Esophagus squamous epithelium (tissue), 5 donors: ENCODE measurements around the gene ANTKMT. TPM values are rescaled to one million over a fixed set of nuclear protein-coding genes. Genes with fewer than 3 reads are reported as not detected.

ENCODE experiments used
- DNase-seq: peaks from one replicate; lab custom pipeline; 2025; lab: John Stamatoyannopoulos, UW
- H3K27ac ChIP-seq, 4 donors: fragments of 200-600 bp; sonication (generic); one replicate each; pipeline ENCODE4 v1.5.1; 2016 to 2019; ENCODE audit warnings: mild to moderate bottlenecking in 1 of 4
- H3K27me3 ChIP-seq, 4 donors: fragments of 200-600 bp; sonication (generic); 1 replicate in 3 of 4; 2 replicates in 1 of 4; pipeline versions ENCODE4 v1.5.1 to v1.6.0; 2017 to 2021; ENCODE audit warnings: antibody characterized with exemption in 1 of 4
- H3K36me3 ChIP-seq, 3 donors: fragments of 200-600 bp; sonication (generic); one replicate each; pipeline ENCODE4 v1.5.1; 2016 to 2019
- H3K4me1 ChIP-seq, 3 donors: fragments of 200-600 bp; sonication (generic); one replicate each; pipeline ENCODE4 v1.5.1; 2017 to 2019
- H3K4me3 ChIP-seq, 4 donors: fragments of 200-600 bp; sonication (generic); 1 replicate in 3 of 4; 2 replicates in 1 of 4; pipeline ENCODE4 v1.5.1; 2016 to 2019; ENCODE audit warnings: mild to moderate bottlenecking in 2 of 4, moderate library complexity in 1 of 4
- H3K9me3 ChIP-seq, 3 donors: fragments of 200-600 bp; sonication (generic); one replicate each; pipeline ENCODE4 v1.5.1; 2016 to 2019
- POLR2A ChIP-seq, 4 donors: fragments of 450-650 bp; IDR thresholded peaks; one replicate each; pipeline ENCODE4 v1.6.1; 2017; ENCODE audit warnings: antibody characterized with exemption in 4 of 4, mild to moderate bottlenecking in 4 of 4, moderate library complexity in 3 of 4
- WGBS, 2 donors: methylation state at CpG; one replicate each; pipeline ENCODE4 v1.1.5; 2018; 5-methylcytosine and 5-hydroxymethylcytosine counted together
- intact Hi-C: fragments of 100-400 bp; cut with DNase I; formaldehyde crosslinking; loops from one replicate; pipeline ENCODE4 v1.15.0; 2022
- total RNA-seq, 4 donors: library from RNA; depleted of rRNA; stranded (reverse); fragments of >200 nt; gene quantifications; one replicate each; pipeline ENCODE4 v1.1.0, GENCODE V29; 2016
- TF ChIP-seq, protein P1 (sequence below), 6 experiments: fragments of 450-650 bp in 4 of 6; fragments of 200-600 bp in 2 of 6; sonication (generic) in 2 of 6; IDR thresholded peaks; one replicate each; pipeline ENCODE4 v1.5.1; 2016 to 2019; ENCODE audit warnings: antibody characterized with exemption in 6 of 6, mild to moderate bottlenecking in 4 of 6, moderate library complexity in 4 of 6
- donor health status: DM: yes; HTN: yes; CAD: no.

Gene ANTKMT
- total RNA-seq, 4 donors from 2014 or later, result 11.6 to 29.1 (median 24.2) TPM

DNA sequence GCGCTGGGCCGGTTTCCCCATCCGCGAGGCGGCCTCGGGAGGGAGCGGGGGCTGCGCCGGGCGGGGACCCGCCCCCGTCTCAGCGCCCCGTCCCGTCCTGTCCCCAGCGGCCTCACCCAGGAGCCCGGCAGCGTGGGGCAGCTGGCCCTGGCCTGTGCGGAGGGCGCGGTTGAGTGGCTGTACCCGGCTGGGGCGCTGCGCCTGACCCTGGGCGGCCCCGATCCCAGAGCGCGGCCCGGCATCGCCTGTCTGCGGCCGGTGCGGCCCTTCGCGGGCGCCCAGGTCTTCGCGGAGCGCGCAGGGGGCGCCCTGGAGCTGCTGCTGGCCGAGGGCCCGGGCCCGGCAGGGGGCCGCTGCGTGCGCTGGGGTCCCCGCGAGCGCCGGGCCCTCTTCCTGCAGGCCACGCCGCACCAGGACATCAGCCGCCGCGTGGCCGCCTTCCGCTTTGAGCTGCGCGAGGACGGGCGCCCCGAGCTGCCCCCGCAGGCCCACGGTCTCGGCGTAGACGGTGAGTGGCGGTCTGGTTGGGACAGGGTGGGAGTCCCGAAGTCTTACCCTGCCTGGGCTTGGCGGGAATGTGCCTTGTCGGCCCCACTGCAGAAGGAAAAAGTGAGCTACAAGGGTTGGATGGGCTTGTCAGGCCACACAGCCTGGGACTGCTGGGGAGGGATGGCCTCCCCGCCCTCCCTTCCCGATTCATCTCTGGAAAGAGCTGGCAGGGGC is 5.3 kb upstream of the ANTKMT start:
- no peaks in the 10 kb centered on the region for H3K36me3 ChIP-seq
- H3K27ac ChIP-seq, result peak overlapping the region in 2 of 4 donors; percentile 36 to 61
- no peaks in the 10 kb centered on the region for H3K9me3 ChIP-seq
- TF ChIP-seq POLR2A (IDR thresholded peaks at IDR 0.05), result no peak
- TF ChIP-seq, protein P1, sequence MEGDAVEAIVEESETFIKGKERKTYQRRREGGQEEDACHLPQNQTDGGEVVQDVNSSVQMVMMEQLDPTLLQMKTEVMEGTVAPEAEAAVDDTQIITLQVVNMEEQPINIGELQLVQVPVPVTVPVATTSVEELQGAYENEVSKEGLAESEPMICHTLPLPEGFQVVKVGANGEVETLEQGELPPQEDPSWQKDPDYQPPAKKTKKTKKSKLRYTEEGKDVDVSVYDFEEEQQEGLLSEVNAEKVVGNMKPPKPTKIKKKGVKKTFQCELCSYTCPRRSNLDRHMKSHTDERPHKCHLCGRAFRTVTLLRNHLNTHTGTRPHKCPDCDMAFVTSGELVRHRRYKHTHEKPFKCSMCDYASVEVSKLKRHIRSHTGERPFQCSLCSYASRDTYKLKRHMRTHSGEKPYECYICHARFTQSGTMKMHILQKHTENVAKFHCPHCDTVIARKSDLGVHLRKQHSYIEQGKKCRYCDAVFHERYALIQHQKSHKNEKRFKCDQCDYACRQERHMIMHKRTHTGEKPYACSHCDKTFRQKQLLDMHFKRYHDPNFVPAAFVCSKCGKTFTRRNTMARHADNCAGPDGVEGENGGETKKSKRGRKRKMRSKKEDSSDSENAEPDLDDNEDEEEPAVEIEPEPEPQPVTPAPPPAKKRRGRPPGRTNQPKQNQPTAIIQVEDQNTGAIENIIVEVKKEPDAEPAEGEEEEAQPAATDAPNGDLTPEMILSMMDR (IDR thresholded peaks at IDR 0.05), result no peak
- intact Hi-C loops, result no loop called here
- H3K4me1 ChIP-seq, result peaks cover 31 to 77% (median 32%) of the 10 kb centered on the region in 3 donors
- 0% methylated on average over 2 of the region's 74 CpGs; no CpG with 5 or more reads in 1 of the 2 donors for whole genome bisulfite sequencing, 2 donors
- peak overlapping the region; percentile 52 to 87 (median 62) for H3K4me3 ChIP-seq
- peaks cover 6 to 59% (median 11%) of the 10 kb centered on the region in 4 donors for H3K27me3 ChIP-seq
- DNase-seq, result no peak

DNA sequence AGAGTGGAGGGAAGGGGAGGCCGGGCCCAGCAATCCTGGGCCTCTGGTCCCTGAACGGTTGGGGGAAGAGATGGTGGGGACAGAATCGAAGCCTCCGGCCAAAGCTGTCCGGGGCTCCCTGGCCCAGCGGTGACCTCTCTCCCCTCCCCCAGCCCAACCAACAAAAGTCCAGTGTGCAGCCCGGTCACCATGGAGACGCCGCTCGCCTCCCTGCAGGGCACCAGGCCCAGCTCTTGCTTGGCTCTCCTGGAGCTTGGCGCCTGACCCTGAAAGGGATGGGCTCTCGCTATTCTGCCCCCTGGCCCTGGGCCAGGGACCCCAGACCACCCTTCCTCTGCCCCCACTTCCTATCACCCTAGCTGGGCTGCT is 4.8 kb upstream of the ANTKMT start:
- Histone ChIP-seq H3K27ac (peak overlapping the region in 1 of 4 donors; percentile 61), H3K9me3 (no peaks in the 10 kb centered on the region), H3K36me3 (no peaks in the 10 kb centered on the region), H3K4me3 (peak overlapping the region in 3 of 4 donors; percentile 52 to 87 (median 70)), H3K4me1 (peaks cover 32 to 75% (median 32%) of the 10 kb centered on the region in 3 donors), H3K27me3 (peaks cover 3 to 53% (median 7%) of the 10 kb centered on the region in 4 donors)
- TF ChIP-seq, protein P1 (IDR thresholded peaks at IDR 0.05), result no peak
- no peak for TF ChIP-seq POLR2A (IDR thresholded peaks at IDR 0.05)
- intact Hi-C loops, result no loop called here
- DNase-seq, result no peak
- WGBS, 2 donors, result 26% methylated on average over 10 of the region's 12 CpGs; no CpG with 5 or more reads in 1 of the 2 donors

DNA sequence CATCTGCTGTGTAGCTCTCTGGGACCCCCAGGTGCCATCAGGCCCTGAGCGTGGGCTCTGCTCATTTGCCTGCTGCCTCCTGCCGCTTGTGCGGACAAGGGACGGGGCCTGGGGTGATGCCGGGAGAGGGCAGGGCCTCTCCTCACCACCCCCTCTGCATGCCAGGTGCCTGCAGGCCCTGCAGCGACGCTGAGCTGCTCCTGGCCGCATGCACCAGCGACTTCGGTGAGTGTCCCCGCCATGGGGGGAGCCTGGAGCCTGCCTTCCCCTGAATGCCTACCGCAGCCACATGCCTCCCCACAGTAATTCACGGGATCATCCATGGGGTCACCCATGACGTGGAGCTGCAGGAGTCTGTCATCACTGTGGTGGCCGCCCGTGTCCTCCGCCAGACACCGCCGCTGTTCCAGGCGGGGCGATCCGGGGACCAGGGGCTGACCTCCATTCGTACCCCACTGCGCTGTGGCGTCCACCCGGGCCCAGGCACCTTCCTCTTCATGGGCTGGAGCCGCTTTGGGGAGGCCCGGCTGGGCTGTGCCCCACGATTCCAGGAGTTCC is 4.1 kb upstream of the ANTKMT start:
- Histone ChIP-seq H3K4me3 (no peak overlapping the region), H3K36me3 (no peaks in the 10 kb centered on the region), H3K27ac (no peak overlapping the region), H3K9me3 (no peaks in the 10 kb centered on the region), H3K4me1 (peaks cover 32 to 75% (median 37%) of the 10 kb centered on the region in 3 donors), H3K27me3 (peaks cover 0 to 47% (median 6%) of the 10 kb centered on the region in 4 donors)
- DNase-seq, result no peak
- 94% methylated on average over 14 of the region's 29 CpGs; no CpG with 5 or more reads in 1 of the 2 donors for WGBS, 2 donors
- TF ChIP-seq POLR2A (IDR thresholded peaks at IDR 0.05), result no peak
- TF ChIP-seq, protein P1 (IDR thresholded peaks at IDR 0.05), result no peak
- intact Hi-C loops, result no loop called here

DNA sequence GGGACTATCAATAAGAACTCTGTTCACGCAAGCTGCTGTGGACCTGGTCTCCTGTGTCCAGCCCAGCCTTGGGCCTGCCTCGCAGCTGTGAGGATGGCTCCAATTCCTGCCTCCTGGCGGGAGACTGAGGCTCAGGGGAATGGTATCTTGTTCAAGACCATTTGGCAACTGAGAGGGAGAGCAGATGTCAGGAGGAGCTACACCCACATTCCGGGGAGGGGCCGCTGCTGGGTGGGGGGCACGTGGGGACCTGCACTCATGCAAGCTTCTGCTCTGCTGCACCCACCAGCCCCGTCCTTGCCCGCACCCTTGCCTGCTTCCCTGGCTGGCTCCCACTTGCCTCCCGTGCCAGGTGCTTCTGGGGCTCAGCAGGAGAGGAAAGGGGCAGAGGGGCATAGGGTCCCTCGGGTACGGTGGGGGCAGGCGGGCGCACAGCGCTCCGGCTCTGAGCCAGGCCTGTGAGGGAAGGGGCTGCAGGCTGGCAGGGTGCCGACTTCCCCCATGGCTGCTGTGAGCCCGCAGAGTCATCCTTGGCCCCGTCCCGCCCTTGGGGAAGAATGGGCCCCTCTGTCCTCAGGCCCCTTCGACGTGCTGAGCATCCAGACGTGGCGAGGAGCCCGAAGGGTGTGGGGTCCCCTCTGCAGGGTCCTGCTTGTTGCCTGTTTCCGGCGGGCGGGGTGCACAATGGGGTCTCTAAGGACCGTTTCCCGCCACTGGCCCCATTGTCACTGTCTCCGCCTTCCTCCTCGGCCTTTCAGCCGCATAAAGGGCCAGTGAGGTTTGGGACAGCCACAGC is 3.3 kb upstream of the ANTKMT start:
- WGBS, 2 donors, result 74% methylated on average over 14 of the region's 32 CpGs; no CpG with 5 or more reads in 1 of the 2 donors
- H3K4me3 ChIP-seq, result no peak overlapping the region
- H3K27ac ChIP-seq, result no peak overlapping the region
- no peaks in the 10 kb centered on the region for H3K36me3 ChIP-seq
- no peak for TF ChIP-seq POLR2A (IDR thresholded peaks at IDR 0.05)
- TF ChIP-seq, protein P1 (IDR thresholded peaks at IDR 0.05), result no peak
- H3K4me1 ChIP-seq, result peaks cover 34 to 75% (median 40%) of the 10 kb centered on the region in 3 donors
- DNase-seq, result no peak
- H3K9me3 ChIP-seq, result no peaks in the 10 kb centered on the region
- intact Hi-C loops, result no loop called here
- H3K27me3 ChIP-seq, result peaks cover 0 to 41% (median 6%) of the 10 kb centered on the region in 4 donors
